T-helper 17 cell (primary cell): ENCODE measurements around the gene FGD4. TPM values are rescaled to one million over a fixed set of nuclear protein-coding genes. Genes with fewer than 3 reads are reported as not detected.
A peak's percentile ranks its signal among the peaks of the same experiment; 100 is the strongest.

Experiments
- ATAC-seq: fragments of 150-1000 bp; cut with Tn5 transposase; 2 replicates; pipeline ENCODE4 v1.10.0; 2021; ENCODE audit warnings: mild to moderate bottlenecking, moderate library complexity
- DNase-seq, 3 donors: peaks; one replicate each; pipeline versions ENCODE4 v3.0.0 to v3.0.0-alpha.2; 2020 to 2021
- H3K9me3 ChIP-seq: one replicate; pipeline ENCODE4 v1.7.0; 2013; ENCODE audit warnings: low read length, mild to moderate bottlenecking; ENCODE audit not compliant: control insufficient read depth, poor library complexity, severe bottlenecking
- H3K27ac Mint-ChIP-seq: one replicate; pipeline ENCODE4 v1.8.0; 2022; ENCODE audit warnings: mild to moderate bottlenecking, moderate library complexity, mixed read lengths
- H3K27me3 Mint-ChIP-seq: one replicate; pipeline ENCODE4 v1.8.0; 2022; ENCODE audit warnings: mixed read lengths
- H3K36me3 Mint-ChIP-seq: one replicate; pipeline ENCODE4 v1.8.0; 2022; ENCODE audit warnings: low read depth, mixed read lengths
- H3K4me1 Mint-ChIP-seq: one replicate; pipeline ENCODE4 v1.8.0; 2022; ENCODE audit warnings: mild to moderate bottlenecking, mixed read lengths
- H3K4me3 Mint-ChIP-seq: one replicate; pipeline ENCODE4 v1.8.0; 2022; ENCODE audit warnings: mild to moderate bottlenecking, moderate library complexity, mixed read lengths
- total RNA-seq, 4 donors: library from RNA in 2 of 4; stranded (reverse) in 2 of 4; gene quantifications; one replicate each; pipeline ENCODE4 v1.2.3 and lab custom pipeline; 2022 to 2026

FGD4 gene
- total RNA-seq, 2 donors from 2014 or later, result 0.91 to 0.94 TPM

DNA sequence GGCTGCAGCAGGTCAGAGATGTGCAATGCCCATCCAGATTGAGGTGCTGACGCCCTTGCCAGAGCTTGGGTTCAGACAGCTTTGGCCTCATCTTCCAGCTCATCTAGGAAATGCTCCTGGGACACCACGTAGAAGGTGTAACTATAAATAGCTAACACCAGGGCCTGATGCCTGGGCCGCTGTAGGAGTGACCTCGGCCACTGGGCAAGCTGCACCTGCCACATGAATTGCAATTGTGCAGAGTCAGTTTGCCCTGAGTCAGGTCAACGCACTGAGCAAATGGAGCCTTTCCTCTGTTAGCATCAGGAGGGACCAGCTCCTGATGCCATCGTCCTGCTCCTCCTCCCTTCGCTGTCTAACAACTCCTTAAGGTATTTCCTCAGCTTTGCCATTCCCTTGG is 262.3 kb downstream of the FGD4 start:
- no peak overlapping the region for H3K27ac Mint-ChIP-seq
- ATAC-seq (no peak), DNase-seq (no peak)
- H3K4me1 Mint-ChIP-seq, result no peaks in the 10 kb centered on the region
- H3K36me3 Mint-ChIP-seq, result no peaks in the 10 kb centered on the region
- no peak overlapping the region for H3K4me3 Mint-ChIP-seq
- H3K9me3 ChIP-seq, result no peaks in the 10 kb centered on the region
- H3K27me3 Mint-ChIP-seq, result peaks cover 10% of the 10 kb centered on the region

DNA sequence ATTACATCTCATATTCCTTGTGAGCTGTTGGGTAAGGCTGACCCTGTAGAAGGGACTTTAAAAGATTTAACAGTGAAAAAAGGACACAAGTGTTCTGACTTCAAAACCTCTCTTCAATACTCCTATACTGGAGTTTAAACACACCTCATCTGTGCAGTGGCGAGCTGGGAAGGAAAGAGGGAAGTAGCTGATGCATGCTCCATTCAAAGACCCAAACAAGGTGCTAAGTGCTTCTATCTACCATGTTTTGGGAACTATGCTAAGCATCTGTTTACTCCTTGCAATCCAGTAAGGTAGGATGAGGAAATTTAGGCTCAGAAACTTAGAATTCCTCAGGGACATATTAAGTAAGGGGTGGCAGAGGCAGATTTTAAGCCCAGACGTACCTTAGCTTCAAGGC is 263.3 kb downstream of the FGD4 start:
- Mint-ChIP-seq H3K36me3 (no peaks in the 10 kb centered on the region), H3K4me1 (no peaks in the 10 kb centered on the region), H3K4me3 (no peak overlapping the region), H3K27me3 (peaks cover 13% of the 10 kb centered on the region), H3K27ac (no peak overlapping the region)
- H3K9me3 ChIP-seq, result no peaks in the 10 kb centered on the region
- ATAC-seq (no peak), DNase-seq (no peak)

DNA sequence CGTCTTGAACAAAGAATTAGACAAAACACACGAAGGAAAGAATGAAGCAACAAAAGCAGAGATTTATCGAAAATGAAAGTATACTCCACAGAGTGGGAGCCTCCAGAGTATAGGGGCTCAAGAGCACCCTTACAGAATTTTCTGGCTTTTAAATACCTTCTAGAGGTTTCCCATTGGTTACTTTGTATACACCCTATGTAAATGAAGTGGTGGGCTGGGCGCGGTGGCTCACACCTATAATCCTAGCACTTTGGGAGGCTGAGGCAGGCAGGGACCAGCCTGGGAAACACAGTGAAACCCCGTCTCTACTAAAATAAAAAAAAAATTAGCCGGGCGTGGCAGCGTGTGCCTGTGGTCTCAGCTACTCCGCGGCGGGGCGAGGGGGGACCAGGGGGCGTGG is 266.7 kb downstream of the FGD4 start:
- H3K9me3 ChIP-seq, result no peaks in the 10 kb centered on the region
- no peak overlapping the region for H3K27ac Mint-ChIP-seq
- H3K36me3 Mint-ChIP-seq, result peaks cover 2% of the 10 kb centered on the region
- H3K4me1 Mint-ChIP-seq, result peaks cover 2% of the 10 kb centered on the region
- no peak for DNase-seq
- H3K4me3 Mint-ChIP-seq, result no peak overlapping the region
- peaks cover 14% of the 10 kb centered on the region for H3K27me3 Mint-ChIP-seq
- ATAC-seq, result no peak

DNA sequence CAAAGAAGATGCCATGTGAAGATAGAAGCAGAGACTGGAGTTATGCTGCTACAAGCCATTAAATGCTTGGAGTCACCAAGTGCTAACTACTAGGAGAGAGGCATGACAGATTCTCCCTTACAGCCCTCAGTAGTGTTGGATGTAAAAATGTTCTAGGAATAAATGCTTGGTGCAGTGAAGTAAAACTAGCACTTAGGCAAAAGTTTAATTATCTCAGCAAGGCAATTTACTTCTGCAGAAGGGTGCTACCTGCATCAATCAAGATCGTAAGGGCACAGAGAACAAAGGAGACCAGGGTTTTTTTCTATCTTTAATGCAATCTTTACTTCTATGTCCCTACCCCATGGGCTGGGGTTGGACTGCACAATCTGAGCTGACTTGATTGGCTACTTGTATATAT is 270.2 kb downstream of the FGD4 start:
- no peak overlapping the region for H3K4me3 Mint-ChIP-seq
- no peak for ATAC-seq

DNA sequence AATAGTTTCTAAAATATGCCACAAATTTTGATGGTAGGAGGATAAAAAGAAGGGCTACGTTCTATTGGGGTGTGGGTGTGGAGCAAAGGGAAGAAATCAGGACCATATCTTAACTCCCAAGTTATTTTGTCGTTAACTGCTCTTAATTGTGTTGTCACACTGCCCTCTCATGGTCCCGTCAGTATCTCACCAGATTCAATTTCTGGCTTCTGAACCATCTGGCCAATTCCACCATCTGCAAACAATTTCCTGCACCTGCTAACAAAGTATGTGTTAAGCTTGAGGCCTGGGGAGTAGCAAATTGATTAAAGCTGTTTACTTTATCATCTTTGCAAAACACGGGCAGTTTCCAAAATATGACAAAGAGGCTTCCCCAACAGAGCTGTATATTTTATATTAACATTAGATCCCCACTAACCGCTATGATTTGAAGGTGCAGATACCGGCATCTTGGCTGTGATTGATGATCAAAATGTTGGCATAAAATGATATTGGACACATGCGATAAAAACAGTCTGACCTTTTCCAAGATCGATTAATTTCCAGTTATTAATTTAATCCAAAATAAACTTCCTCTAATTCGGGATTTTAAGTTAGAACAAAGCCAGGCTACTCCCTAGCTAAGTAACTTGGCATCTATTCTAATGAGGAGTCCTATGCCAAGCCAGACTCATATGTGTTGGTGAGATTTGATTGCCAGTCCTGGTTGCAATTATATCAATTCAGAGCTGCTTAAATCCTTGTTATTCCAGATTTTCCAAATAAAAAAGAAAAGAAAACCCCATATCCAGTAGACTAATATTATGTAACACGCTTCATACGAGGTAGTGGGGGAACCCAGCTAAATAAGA is 272.8 kb downstream of the FGD4 start:
- ATAC-seq, result no peak
- H3K27me3 Mint-ChIP-seq, result peaks cover 5% of the 10 kb centered on the region
- no peak overlapping the region for H3K4me3 Mint-ChIP-seq

More for the DNA sequence above, 270.2 kb downstream of the FGD4 start:
- no peaks in the 10 kb centered on the region for H3K9me3 ChIP-seq
- peaks cover 2% of the 10 kb centered on the region for H3K4me1 Mint-ChIP-seq
- no peak for DNase-seq
- peaks cover 2% of the 10 kb centered on the region for H3K36me3 Mint-ChIP-seq
- H3K27ac Mint-ChIP-seq, result no peak overlapping the region
- H3K27me3 Mint-ChIP-seq, result peaks cover 15% of the 10 kb centered on the region

DNA sequence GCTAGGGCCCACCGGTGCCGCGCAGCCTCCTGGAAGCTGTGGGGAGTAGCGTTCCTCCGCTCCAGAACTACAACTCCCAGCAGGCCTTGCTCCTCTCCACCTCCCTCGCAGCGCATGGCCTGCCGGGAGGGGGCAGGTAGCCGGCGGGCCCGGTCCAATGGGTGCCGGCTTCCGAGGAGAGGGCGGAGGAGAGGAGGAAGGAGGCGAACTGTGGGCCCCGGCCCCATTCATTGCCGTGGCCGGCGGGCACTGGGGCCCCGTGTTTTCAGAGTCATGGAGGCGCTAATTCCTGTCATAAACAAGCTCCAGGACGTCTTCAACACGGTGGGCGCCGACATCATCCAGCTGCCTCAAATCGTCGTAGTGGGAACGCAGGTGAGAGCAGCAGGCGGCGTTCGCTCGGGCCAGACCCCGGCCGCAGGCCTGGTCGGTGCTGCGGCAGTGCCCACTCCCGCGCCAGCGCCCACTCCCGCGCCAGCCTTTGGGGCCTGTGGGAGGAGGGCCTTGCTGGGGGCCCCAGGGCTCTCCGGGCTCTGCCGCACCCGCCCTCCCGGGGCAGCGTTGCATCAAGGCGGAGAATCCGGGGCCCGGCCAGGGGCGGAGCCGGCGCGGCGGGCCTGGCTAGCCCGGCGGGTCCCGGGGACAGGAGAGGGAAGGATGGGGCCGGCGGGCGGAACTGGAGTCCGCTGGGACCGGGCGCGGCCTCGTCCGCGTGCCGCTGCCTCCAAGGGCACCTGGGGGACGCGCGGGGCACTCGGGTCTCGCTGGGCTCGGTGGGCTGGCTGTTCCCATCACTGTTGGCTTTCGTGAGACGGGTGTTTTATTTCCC is 279.9 kb downstream of the FGD4 start, which contains the start of gene DNM1L:
Gene DNM1L (plus strand): TSS at position 211 of the 829 bp plus-strand sequence. CDS start 63 bp downstream, at position 274.
- DNase-seq (peak; percentile 88 to 89 (median 89)), ATAC-seq (peak; percentile 99)
- H3K9me3 ChIP-seq, result no peaks in the 10 kb centered on the region
- H3K27ac Mint-ChIP-seq, result peak within 1 kb of the TSS; percentile 81
- no peaks in the 10 kb centered on the region for H3K27me3 Mint-ChIP-seq
- H3K4me3 Mint-ChIP-seq, result peak within 1 kb of the TSS; percentile 91
- no peaks in the 10 kb centered on the region for H3K36me3 Mint-ChIP-seq
- H3K4me1 Mint-ChIP-seq, result peaks cover 15% of the 10 kb centered on the region

More for the DNA sequence above, 272.8 kb downstream of the FGD4 start:
- Mint-ChIP-seq H3K27ac (no peak overlapping the region), H3K36me3 (peaks cover 2% of the 10 kb centered on the region), H3K4me1 (peaks cover 2% of the 10 kb centered on the region)
- no peak for DNase-seq
- H3K9me3 ChIP-seq, result no peaks in the 10 kb centered on the region

DNA sequence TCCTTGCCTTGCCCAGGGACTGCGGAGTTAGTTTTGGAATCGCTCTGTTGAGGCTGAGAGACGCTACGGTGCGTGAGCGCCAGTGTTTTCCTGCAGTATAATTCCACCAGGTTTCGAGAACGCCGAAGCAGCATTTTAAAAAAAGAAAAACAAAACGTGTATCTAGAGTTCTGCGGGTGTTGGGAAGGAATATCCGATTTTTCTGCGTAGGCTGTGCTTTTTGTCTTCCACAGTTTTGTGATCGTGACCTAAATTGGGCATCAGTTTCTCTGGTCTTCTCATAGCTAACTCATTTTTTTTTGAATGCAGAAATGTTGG is 280.5 kb downstream of the FGD4 start:
- Mint-ChIP-seq H3K4me1 (peaks cover 15% of the 10 kb centered on the region), H3K36me3 (no peaks in the 10 kb centered on the region), H3K4me3 (peak overlapping the region; percentile 91), H3K27ac (peak overlapping the region; percentile 81), H3K27me3 (no peaks in the 10 kb centered on the region)
- no peak for DNase-seq
- ATAC-seq, result no peak
- H3K9me3 ChIP-seq, result no peaks in the 10 kb centered on the region

DNA sequence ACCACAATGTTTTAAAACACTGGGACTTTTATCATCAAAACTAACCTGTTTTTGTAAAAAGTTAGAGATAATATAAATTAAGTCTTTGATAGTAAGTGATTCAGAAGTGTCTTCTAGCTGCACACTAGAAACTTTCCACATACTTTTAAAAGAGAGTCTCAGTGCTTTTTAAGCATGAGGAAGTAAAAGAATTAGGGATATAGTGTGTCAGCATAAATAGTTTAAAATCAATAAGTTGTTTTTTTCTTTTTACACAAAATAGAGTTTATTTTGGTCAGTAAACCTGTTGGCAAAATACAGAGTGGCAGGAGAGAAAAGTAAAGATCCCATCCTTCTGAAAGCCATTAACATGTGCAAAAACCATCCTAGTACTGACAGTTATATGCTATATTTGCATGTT is 281.4 kb downstream of the FGD4 start:
- Mint-ChIP-seq H3K27me3 (no peaks in the 10 kb centered on the region), H3K4me3 (no peak overlapping the region), H3K27ac (no peak overlapping the region), H3K36me3 (no peaks in the 10 kb centered on the region), H3K4me1 (peaks cover 15% of the 10 kb centered on the region)
- no peaks in the 10 kb centered on the region for H3K9me3 ChIP-seq
- no peak for DNase-seq
- ATAC-seq, result no peak

DNA sequence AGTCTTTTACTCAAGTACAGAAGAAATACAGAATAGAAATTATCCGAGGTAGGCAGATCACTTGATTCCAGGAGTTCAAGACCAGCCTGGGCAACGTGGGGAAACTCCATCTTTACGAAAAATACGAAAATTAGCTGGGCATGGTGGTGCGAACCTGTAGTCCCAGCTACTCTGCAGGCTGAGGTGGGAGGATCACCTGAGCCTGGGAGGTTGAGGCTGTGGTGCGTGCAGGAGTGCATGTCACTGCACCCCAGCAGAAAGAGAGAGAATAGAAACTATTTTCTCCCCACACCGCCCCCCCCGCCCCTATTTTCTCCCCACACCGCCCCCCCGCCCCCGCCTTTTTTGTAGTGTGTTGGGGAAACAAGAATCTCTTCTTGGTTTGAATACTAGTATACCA is 281.9 kb downstream of the FGD4 start:
- Mint-ChIP-seq H3K27me3 (no peaks in the 10 kb centered on the region), H3K4me1 (peaks cover 15% of the 10 kb centered on the region), H3K4me3 (peak overlapping the region; percentile 12), H3K27ac (no peak overlapping the region), H3K36me3 (no peaks in the 10 kb centered on the region)
- ATAC-seq (no peak), DNase-seq (no peak)
- H3K9me3 ChIP-seq, result no peaks in the 10 kb centered on the region

DNA sequence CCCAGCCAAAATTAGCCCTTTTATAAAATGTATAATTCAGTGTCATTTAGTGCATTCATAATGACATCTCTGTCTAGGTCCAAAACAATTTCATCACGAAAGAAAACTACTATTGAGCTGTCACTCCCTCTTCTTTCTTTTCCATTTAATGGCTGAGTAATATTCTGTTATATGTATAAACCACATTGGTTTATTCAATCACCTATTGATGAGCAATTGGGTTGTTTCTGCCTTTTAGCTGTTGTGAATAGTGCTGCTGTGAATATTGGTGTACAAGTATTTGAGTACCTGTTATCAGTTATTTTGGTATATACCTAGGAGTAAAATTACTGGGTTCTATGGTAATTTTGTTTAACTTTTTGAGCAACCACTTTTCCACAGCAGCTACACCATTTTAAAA is 287.0 kb downstream of the FGD4 start:
- Mint-ChIP-seq H3K4me3 (no peak overlapping the region), H3K4me1 (peaks cover 18% of the 10 kb centered on the region), H3K27ac (no peak overlapping the region), H3K36me3 (no peaks in the 10 kb centered on the region), H3K27me3 (no peaks in the 10 kb centered on the region)
- no peak for DNase-seq
- no peak for ATAC-seq
- no peaks in the 10 kb centered on the region for H3K9me3 ChIP-seq

DNA sequence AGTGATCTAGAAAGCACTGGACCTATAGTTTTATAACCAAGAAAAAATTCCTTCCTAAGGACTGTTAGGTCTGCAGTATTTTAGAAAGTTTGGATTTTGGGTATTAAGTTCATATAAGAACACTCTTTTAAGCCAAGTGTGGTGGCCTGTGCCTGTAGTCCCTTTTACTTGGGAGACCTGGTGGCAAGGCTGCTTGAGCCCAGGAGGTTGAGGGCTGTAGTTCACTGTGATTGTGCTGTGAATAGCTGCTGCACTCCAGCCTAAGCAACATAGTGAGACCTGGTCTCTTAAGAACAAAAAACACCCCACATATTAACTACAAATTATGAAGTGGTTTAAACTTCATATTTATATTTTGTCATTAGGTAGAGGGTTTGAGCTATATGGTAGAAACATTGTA is 289.4 kb downstream of the FGD4 start:
- no peaks in the 10 kb centered on the region for H3K9me3 ChIP-seq
- Mint-ChIP-seq H3K4me1 (peaks cover 20% of the 10 kb centered on the region), H3K4me3 (no peak overlapping the region), H3K27me3 (no peaks in the 10 kb centered on the region), H3K36me3 (no peaks in the 10 kb centered on the region), H3K27ac (no peak overlapping the region)
- no peak for ATAC-seq
- no peak for DNase-seq

DNA sequence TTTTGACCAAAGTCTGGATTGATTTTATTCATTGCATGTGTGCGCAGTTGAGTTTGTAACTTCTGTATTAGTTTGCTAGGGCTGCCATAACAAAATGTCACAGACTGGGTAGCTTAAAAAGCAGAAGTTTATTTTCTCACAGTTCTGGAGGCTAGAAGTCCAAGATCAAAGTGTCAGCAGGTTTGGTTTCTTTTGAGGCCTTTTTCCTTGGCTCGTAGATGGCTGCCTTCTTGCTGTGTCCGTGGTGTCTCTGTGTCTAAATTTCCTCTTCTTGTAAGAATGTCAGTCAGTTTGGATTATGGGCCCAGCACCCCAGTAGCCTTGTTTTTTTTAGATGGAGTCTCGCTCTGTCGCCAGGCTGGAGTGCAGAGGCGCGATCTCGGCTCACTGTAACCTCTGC is 291.6 kb downstream of the FGD4 start:
- Mint-ChIP-seq H3K27me3 (no peaks in the 10 kb centered on the region), H3K27ac (peak overlapping the region; percentile 34), H3K36me3 (no peaks in the 10 kb centered on the region), H3K4me1 (peaks cover 22% of the 10 kb centered on the region), H3K4me3 (no peak overlapping the region)
- H3K9me3 ChIP-seq, result no peaks in the 10 kb centered on the region
- DNase-seq (no peak), ATAC-seq (no peak)

DNA sequence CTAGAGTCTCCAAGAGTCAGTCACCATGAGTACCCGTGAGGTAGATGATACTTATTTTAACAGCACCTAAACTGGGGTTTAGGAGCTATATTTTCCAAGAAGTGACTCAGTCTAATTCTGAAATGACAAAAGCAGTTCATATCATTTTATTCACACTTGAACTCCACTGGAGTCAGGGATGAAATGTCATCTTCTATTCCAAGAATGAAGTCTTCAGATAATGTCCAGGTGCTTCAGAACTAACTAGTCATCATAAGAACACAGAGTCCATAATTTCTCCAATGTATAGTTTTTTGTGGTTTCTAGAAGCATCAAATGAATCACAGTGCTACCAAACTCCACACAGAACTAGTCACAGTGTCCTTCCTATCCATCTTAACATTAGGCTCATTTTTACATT is 293.0 kb downstream of the FGD4 start:
- no peaks in the 10 kb centered on the region for H3K9me3 ChIP-seq
- ATAC-seq (no peak), DNase-seq (no peak)
- Mint-ChIP-seq H3K4me1 (peaks cover 22% of the 10 kb centered on the region), H3K4me3 (no peak overlapping the region), H3K27ac (no peak overlapping the region), H3K27me3 (no peaks in the 10 kb centered on the region), H3K36me3 (no peaks in the 10 kb centered on the region)
